Effector memory CD8-positive, alpha-beta T cell (primary cell): ENCODE data around the gene SEPTIN12.

ENCODE experiments used
- ATAC-seq: fragments of 150-1000 bp; cut with Tn5 transposase; replicated peaks from 2 replicates; pipeline ENCODE4 v1.10.0; 2021; ENCODE audit warnings: mild to moderate bottlenecking, moderate library complexity
- DNase-seq, 3 experiments: peaks; one replicate each; pipeline ENCODE4 v3.0.0; 2021
- H3K27ac Mint-ChIP-seq, 2 donors: one replicate each; pipeline ENCODE4 v1.8.0; 2022; ENCODE audit warnings: mild to moderate bottlenecking in 2 of 2, mixed read lengths in 2 of 2, moderate library complexity in 2 of 2
- H3K27me3 Mint-ChIP-seq, 2 donors: one replicate each; pipeline ENCODE4 v1.8.0; 2022; ENCODE audit warnings: mixed read lengths in 2 of 2
- H3K36me3 Mint-ChIP-seq: one replicate; pipeline ENCODE4 v1.8.0; 2022; ENCODE audit warnings: mild to moderate bottlenecking, moderate library complexity, mixed read lengths; ENCODE audit not compliant: insufficient read depth
- H3K4me1 Mint-ChIP-seq, 2 donors: one replicate each; pipeline ENCODE4 v1.8.0; 2022; ENCODE audit warnings: low read depth in 2 of 2, mixed read lengths in 2 of 2
- H3K4me3 Mint-ChIP-seq, 2 donors: one replicate each; pipeline ENCODE4 v1.8.0; 2022; ENCODE audit warnings: mild to moderate bottlenecking in 2 of 2, mixed read lengths in 2 of 2, moderate library complexity in 2 of 2
- H3K9me3 Mint-ChIP-seq, 2 donors: one replicate each; pipeline ENCODE4 v1.8.0; 2022; ENCODE audit warnings: mixed read lengths in 2 of 2

SEPTIN12 gene

GRCh38 chr16:4799171-4799855 lies 11.2 kb upstream of the SEPTIN12 start:
- Mint-ChIP-seq H3K9me3 (no peaks in the 10 kb centered on the region), H3K27me3 (no peaks in the 10 kb centered on the region), H3K4me1 (peaks cover 4 to 11% of the 10 kb centered on the region in 2 donors), H3K27ac (peak overlapping the region in 1 of 2 donors; percentile 41), H3K36me3 (peaks cover 16% of the 10 kb centered on the region), H3K4me3 (no peak overlapping the region)
- DNase-seq: no peak
- ATAC-seq: no peak

GRCh38 chr16:4798456-4798855 lies 10.3 kb upstream of the SEPTIN12 start:
- Mint-ChIP-seq H3K4me3 (no peak overlapping the region), H3K4me1 (peaks cover 4 to 11% of the 10 kb centered on the region in 2 donors), H3K9me3 (no peaks in the 10 kb centered on the region), H3K27ac (no peak overlapping the region), H3K36me3 (peaks cover 16% of the 10 kb centered on the region), H3K27me3 (no peaks in the 10 kb centered on the region)
- ATAC-seq (no peak), DNase-seq (no peak)

- no peak for DNase-seq
- Mint-ChIP-seq H3K36me3 (peaks cover 12% of the 10 kb centered on the region), H3K4me1 (peaks cover under 1 to 9% of the 10 kb centered on the region in 2 donors), H3K4me3 (no peak overlapping the region), H3K27ac (no peak overlapping the region), H3K27me3 (no peaks in the 10 kb centered on the region), H3K9me3 (no peaks in the 10 kb centered on the region)
- no peak for ATAC-seq
Measured at GRCh38 chr16:4797805-4798252, 9.7 kb upstream of the SEPTIN12 start.

- Mint-ChIP-seq H3K27me3 (no peaks in the 10 kb centered on the region), H3K36me3 (peaks cover 11% of the 10 kb centered on the region), H3K9me3 (no peaks in the 10 kb centered on the region), H3K4me3 (no peak overlapping the region), H3K4me1 (peaks cover 0 to 9% of the 10 kb centered on the region in 2 donors), H3K27ac (peak overlapping the region in 1 of 2 donors; percentile 75)
- no peak for DNase-seq
- no peak for ATAC-seq
Measured at GRCh38 chr16:4796982-4797804, 9.0 kb upstream of the SEPTIN12 start.

GRCh38 chr16:4795828-4796572 lies 7.9 kb upstream of the SEPTIN12 start:
- H3K4me1 Mint-ChIP-seq: peaks cover 0 to 4% of the 10 kb centered on the region in 2 donors
- H3K27ac Mint-ChIP-seq: no peak overlapping the region
- no peak overlapping the region for H3K4me3 Mint-ChIP-seq
- H3K9me3 Mint-ChIP-seq: no peaks in the 10 kb centered on the region
- peaks cover 3% of the 10 kb centered on the region for H3K36me3 Mint-ChIP-seq
- DNase-seq (no peak), ATAC-seq (no peak)
- no peaks in the 10 kb centered on the region for H3K27me3 Mint-ChIP-seq

GRCh38 chr16:4795181-4795827 lies 7.2 kb upstream of the SEPTIN12 start, which contains the start of gene SMIM22:
SMIM22 (plus strand) TSS chr16:4795369; CDS start chr16:4795735, 366 bp downstream.
- H3K36me3 Mint-ChIP-seq: peaks cover 3% of the 10 kb centered on the region
- ATAC-seq (no peak), DNase-seq (no peak)
- H3K9me3 Mint-ChIP-seq: no peaks in the 10 kb centered on the region
- peaks cover 0 to 1% of the 10 kb centered on the region in 2 donors for H3K4me1 Mint-ChIP-seq
- H3K27me3 Mint-ChIP-seq: no peaks in the 10 kb centered on the region
- no peak within 1 kb of the TSS for H3K27ac Mint-ChIP-seq
- H3K4me3 Mint-ChIP-seq: no peak within 1 kb of the TSS

GRCh38 chr16:4792951-4793513 lies 4.9 kb upstream of the SEPTIN12 start:
- DNase-seq: no peak
- H3K4me3 Mint-ChIP-seq: no peak overlapping the region
- H3K36me3 Mint-ChIP-seq: no peaks in the 10 kb centered on the region
- ATAC-seq: no peak
- H3K9me3 Mint-ChIP-seq: no peaks in the 10 kb centered on the region
- no peak overlapping the region for H3K27ac Mint-ChIP-seq
- peaks cover 0 to 3% of the 10 kb centered on the region in 2 donors for H3K4me1 Mint-ChIP-seq
- no peaks in the 10 kb centered on the region for H3K27me3 Mint-ChIP-seq

- Mint-ChIP-seq H3K27ac (no peak overlapping the region), H3K27me3 (no peaks in the 10 kb centered on the region), H3K9me3 (no peaks in the 10 kb centered on the region), H3K4me3 (no peak overlapping the region), H3K4me1 (peaks cover 0 to 3% of the 10 kb centered on the region in 2 donors), H3K36me3 (no peaks in the 10 kb centered on the region)
- ATAC-seq: peak; percentile 27
- no peak for DNase-seq
Measured at GRCh38 chr16:4790871-4791270, 2.7 kb upstream of the SEPTIN12 start.

- H3K4me1 Mint-ChIP-seq: peaks cover 0 to 3% of the 10 kb centered on the region in 2 donors
- H3K4me3 Mint-ChIP-seq: no peak overlapping the region
- H3K36me3 Mint-ChIP-seq: no peaks in the 10 kb centered on the region
- no peaks in the 10 kb centered on the region for H3K27me3 Mint-ChIP-seq
- DNase-seq (no peak), ATAC-seq (no peak)
- no peaks in the 10 kb centered on the region for H3K9me3 Mint-ChIP-seq
- no peak overlapping the region for H3K27ac Mint-ChIP-seq
Measured at GRCh38 chr16:4790261-4790660, 2.1 kb upstream of the SEPTIN12 start.

GRCh38 chr16:4788910-4789309 lies 765 bp upstream of the SEPTIN12 start:
- no peaks in the 10 kb centered on the region for H3K36me3 Mint-ChIP-seq
- DNase-seq (no peak), ATAC-seq (peak; percentile 48)
- no peaks in the 10 kb centered on the region for H3K27me3 Mint-ChIP-seq
- peaks cover 0 to 3% of the 10 kb centered on the region in 2 donors for H3K4me1 Mint-ChIP-seq
- H3K4me3 Mint-ChIP-seq: no peak overlapping the region
- H3K27ac Mint-ChIP-seq: no peak overlapping the region
- H3K9me3 Mint-ChIP-seq: no peaks in the 10 kb centered on the region

- Mint-ChIP-seq H3K4me1 (peaks cover 0 to 3% of the 10 kb centered on the region in 2 donors), H3K36me3 (no peaks in the 10 kb centered on the region), H3K9me3 (no peaks in the 10 kb centered on the region), H3K27me3 (no peaks in the 10 kb centered on the region), H3K4me3 (no peak overlapping the region), H3K27ac (no peak overlapping the region)
- ATAC-seq: no peak
- no peak for DNase-seq
Measured at GRCh38 chr16:4788489-4788889, 344 bp upstream of the SEPTIN12 start.

GRCh38 chr16:4787068-4787467 lies 1.1 kb downstream of the SEPTIN12 start:
- Mint-ChIP-seq H3K4me3 (no peak overlapping the region), H3K36me3 (no peaks in the 10 kb centered on the region), H3K9me3 (no peaks in the 10 kb centered on the region), H3K4me1 (peaks cover 0 to 3% of the 10 kb centered on the region in 2 donors), H3K27ac (no peak overlapping the region), H3K27me3 (no peaks in the 10 kb centered on the region)
- DNase-seq: no peak
- no peak for ATAC-seq
